ENCODE results near the gene ADAMTSL1.

The ADAMTSL1 gene

DNA sequence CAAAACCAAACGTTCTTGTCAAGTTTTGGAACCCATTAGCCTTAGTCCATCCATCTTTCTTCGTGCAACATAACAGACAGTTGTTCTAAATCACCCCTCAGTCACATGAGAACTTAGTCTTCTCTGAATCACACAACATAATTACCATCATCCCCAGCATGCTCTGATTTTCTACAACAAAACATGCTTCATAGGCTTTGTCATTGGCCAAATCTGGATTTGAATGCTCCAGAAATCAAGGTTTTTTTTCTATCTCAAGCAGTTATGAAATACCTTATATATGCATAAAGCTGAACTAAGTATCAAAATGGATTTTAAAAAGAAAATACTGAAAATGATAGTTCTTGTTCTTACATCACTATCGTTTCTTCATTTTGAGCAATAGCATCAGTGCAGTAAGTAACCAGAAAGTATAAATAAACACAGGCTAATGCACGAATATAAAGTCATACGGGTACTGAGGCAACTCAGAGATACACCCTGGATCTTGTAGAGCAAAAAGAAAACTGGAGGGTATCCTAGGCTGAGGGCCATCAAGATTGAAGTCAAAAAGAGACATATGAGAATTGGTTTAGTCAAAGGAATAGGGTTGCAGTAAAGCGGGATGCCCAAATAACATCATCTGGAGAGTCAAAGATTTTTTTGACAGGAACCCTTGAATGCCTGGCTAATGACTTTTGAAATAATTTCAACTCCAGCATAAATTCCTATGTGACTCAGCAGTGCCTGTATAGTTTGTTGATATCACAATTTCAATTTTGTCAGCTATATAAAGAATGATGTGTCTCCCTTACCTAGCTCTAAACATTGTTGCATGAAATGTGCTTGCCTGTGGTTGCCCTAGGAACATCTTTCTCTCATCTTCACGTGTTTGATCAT lies 164.7 kb downstream of the ADAMTSL1 start (continued):
- TF ChIP-seq, protein P1, sequence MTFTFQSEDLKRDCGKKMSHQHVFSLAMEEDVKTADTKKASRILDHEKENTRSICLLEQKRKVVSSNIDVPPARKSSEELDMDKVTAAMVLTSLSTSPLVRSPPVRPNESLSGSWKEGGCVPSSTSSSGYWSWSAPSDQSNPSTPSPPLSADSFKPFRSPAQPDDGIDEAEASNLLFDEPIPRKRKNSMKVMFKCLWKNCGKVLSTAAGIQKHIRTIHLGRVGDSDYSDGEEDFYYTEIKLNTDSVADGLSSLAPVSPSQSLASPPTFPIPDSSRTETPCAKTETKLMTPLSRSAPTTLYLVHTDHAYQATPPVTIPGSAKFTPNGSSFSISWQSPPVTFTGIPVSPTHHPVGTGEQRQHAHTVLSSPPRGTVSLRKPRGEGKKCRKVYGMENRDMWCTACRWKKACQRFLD (tag by site-specific recombination; IDR thresholded peaks at IDR 0.05): no peak
- no peak for TF ChIP-seq ZFP69B (tag by site-specific recombination; IDR thresholded peaks at IDR 0.05)
- TF ChIP-seq, protein P2, sequence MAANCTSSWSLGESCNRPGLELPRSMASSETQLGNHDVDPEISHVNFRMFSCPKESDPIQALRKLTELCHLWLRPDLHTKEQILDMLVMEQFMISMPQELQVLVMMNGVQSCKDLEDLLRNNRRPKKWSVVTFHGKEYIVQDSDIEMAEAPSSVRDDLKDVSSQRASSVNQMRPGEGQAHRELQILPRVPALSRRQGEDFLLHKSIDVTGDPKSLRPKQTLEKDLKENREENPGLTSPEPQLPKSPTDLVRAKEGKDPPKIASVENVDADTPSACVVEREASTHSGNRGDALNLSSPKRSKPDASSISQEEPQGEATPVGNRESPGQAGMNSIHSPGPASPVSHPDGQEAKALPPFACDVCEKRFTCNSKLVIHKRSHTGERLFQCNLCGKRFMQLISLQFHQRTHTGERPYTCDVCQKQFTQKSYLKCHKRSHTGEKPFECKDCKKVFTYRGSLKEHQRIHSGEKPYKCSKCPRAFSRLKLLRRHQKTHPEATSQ (tag by site-specific recombination; IDR thresholded peaks at IDR 0.05): no peak
- no peak for TF ChIP-seq ZNF121 (tag by site-specific recombination; IDR thresholded peaks at IDR 0.05)
- TF ChIP-seq ZNF670 (tag by site-specific recombination; IDR thresholded peaks at IDR 0.05; ENCODE audit: low read depth): no peak
- no peak for TF ChIP-seq ZNF169 (tag by site-specific recombination; IDR thresholded peaks at IDR 0.05)
- TF ChIP-seq BCL11B (tag by site-specific recombination; IDR thresholded peaks at IDR 0.05; ENCODE audit: low read depth): no peak
- TF ChIP-seq ZNF830 (tag by site-specific recombination; IDR thresholded peaks at IDR 0.05; ENCODE audit: low read depth): no peak

GRCh38 chr9:18639911-18640310 lies 166.0 kb downstream of the ADAMTSL1 start:
- ChIA-PET POLR2A (no interaction called here), CTCF (no interaction called here)
- H3K4me1 ChIP-seq (ENCODE audit: control insufficient read depth, insufficient read depth, low read length): no peaks in the 10 kb centered on the region
- H3K36me3 ChIP-seq (ENCODE audit: control insufficient read depth in 2 of 2, insufficient read depth in 1 of 2, low read length in 2 of 2): no peaks in the 10 kb centered on the region
- TF ChIP-seq ZNF266 (tag by site-specific recombination; IDR thresholded peaks at IDR 0.05; ENCODE audit: low read depth) (no peak), WT1 (tag by site-specific recombination; IDR thresholded peaks at IDR 0.05) (no peak), ZNF121 (tag by site-specific recombination; IDR thresholded peaks at IDR 0.05) (no peak), ZNF202 (tag by site-specific recombination; IDR thresholded peaks at IDR 0.05; ENCODE audit: borderline replicate concordance) (no peak)
- TF ChIP-seq, protein P3, sequence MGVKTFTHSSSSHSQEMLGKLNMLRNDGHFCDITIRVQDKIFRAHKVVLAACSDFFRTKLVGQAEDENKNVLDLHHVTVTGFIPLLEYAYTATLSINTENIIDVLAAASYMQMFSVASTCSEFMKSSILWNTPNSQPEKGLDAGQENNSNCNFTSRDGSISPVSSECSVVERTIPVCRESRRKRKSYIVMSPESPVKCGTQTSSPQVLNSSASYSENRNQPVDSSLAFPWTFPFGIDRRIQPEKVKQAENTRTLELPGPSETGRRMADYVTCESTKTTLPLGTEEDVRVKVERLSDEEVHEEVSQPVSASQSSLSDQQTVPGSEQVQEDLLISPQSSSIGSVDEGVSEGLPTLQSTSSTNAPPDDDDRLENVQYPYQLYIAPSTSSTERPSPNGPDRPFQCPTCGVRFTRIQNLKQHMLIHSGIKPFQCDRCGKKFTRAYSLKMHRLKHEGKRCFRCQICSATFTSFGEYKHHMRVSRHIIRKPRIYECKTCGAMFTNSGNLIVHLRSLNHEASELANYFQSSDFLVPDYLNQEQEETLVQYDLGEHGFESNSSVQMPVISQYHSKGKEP (tag by site-specific recombination; IDR thresholded peaks at IDR 0.05): no peak
- H3K4me3 ChIP-seq (ENCODE audit: low read depth, low read length): no peak overlapping the region
- no peaks in the 10 kb centered on the region for H3K9me3 ChIP-seq (ENCODE audit: control insufficient read depth, insufficient read depth, low read depth, low read length)
- no peak overlapping the region for H3K27ac ChIP-seq (ENCODE audit: extremely low read depth, low read depth, low read length)

DNA sequence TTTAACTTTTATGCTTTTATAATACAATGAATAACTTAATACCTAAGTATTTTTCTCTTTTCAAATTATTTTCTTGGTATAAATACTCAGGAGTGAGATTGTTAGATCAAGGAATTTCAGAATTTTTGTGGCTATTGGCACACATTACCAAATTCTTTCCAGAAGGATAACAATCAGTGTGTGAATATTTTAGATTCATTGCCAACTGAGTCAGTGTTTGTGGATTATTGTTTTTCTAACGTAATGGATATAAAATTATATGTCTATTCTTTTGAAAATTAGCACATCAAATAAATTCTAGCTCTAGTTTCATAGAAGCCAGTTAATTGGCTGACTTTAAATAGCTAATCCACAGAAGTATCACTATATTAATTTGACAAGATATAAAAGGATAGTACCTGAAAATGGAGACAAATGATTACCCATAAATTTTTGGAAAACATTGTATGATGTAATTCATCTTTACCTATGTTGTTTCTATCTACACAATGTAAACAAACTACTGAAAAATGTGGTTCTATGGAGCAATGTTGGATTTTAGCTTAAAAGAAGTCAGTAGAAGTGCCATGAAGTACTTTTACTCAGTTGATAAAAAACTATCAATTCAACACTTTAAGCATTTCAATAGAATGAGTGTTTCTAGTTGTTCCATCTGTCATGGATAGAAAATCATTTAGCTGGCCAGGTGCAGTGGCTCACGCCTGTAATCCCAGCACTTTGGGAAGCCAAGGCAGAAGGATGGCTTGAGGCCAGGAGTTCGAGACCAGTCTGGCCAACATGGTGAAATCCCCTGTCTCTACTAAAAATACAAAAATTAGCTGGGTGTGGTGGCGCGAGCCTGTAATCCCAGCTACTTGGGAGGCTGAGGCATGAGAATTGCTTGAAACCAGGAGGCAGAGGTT lies 185.1 kb downstream of the ADAMTSL1 start:
- CTCF ChIA-PET: no interaction called here
- Histone ChIP-seq H3K4me3 (ENCODE audit: low read depth, low read length) (no peak overlapping the region), H3K4me1 (ENCODE audit: control insufficient read depth, insufficient read depth, low read length) (no peaks in the 10 kb centered on the region), H3K27ac (ENCODE audit: extremely low read depth, low read depth, low read length) (no peak overlapping the region), H3K36me3 (ENCODE audit: control insufficient read depth in 2 of 2, insufficient read depth in 1 of 2, low read length in 2 of 2) (no peaks in the 10 kb centered on the region), H3K9me3 (ENCODE audit: control insufficient read depth, insufficient read depth, low read depth, low read length) (no peaks in the 10 kb centered on the region)
- TF ChIP-seq ZNF23 (tag by site-specific recombination; IDR thresholded peaks at IDR 0.05; ENCODE audit: borderline replicate concordance): no peak
- no peak for TF ChIP-seq MEIS1 (CRISPR knock-in tag; IDR thresholded peaks at IDR 0.05; ENCODE audit: borderline replicate concordance)
- TF ChIP-seq ZFHX2 (tag by site-specific recombination; conservative IDR thresholded peaks at IDR 0.05): no peak
- TF ChIP-seq SETDB1 (IDR thresholded peaks at IDR 0.05; ENCODE audit: insufficient read length, low read length): no peak
- TF ChIP-seq ZNF792 (tag by site-specific recombination; IDR thresholded peaks at IDR 0.05): no peak
- POLR2A ChIA-PET: no interaction called here
